GM18951 (cell line): ENCODE results near the gene CAVIN3.
"Not testable (repeated sequence)": the region's sequence is repeated elsewhere in the genome, so short reads cannot be mapped to it uniquely, and the experiment has no call there.

Source experiments
- POLR2A ChIP-seq: IDR thresholded peaks from 4 replicates; pipeline ENCODE4 v1.6.1; 2011; ENCODE audit warnings: mild to moderate bottlenecking; ENCODE audit not compliant: insufficient read length, insufficient read depth; ENCODE audit errors: extremely low read depth
- in situ Hi-C: fragments of 300-500 bp; cut with MboI; formaldehyde crosslinking; loops from one replicate; pipeline ENCODE4 v1.12.0; 2022; ENCODE audit warnings: low sequenced_read_pairs, mixed read lengths, inconsistent platforms; ENCODE audit not compliant: unreplicated experiment

The CAVIN3 gene

DNA sequence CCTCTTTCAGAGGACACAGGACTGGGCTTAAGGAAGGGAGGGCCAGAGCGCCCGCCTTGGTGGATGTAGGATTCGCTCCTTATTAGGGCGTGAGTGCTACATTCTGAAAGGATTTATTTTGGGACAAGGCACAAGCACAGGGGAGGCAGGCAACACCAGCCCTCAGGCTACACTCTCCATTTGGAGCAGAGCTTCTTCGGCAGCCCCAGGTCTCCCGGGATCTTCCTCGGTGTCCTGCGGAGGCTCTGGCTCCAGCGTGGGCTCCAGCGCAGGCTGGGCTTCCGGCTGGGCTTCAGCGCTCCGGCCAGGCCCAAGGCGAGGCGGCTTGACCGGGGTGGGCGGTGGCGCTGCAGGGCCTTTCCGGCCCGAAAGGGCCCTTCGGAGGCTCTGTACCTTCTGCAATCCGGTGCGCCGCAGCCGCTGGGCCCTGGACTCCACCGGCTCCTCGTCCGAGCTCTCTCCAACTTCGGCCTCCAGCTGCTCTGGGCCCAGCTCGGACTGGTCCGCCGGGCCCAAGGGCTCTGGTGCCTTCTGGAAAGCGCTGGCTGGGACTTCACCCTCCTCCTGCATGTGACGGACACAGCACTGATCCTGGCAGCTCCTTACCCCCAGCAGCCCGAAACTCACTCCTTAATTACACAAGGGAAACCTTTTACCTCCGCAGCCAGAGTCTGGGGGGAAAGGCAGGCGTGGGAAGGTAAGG lies 1.1 kb downstream of the CAVIN3 start:
- no peak for TF ChIP-seq POLR2A
- in situ Hi-C loops = no loop called here

DNA sequence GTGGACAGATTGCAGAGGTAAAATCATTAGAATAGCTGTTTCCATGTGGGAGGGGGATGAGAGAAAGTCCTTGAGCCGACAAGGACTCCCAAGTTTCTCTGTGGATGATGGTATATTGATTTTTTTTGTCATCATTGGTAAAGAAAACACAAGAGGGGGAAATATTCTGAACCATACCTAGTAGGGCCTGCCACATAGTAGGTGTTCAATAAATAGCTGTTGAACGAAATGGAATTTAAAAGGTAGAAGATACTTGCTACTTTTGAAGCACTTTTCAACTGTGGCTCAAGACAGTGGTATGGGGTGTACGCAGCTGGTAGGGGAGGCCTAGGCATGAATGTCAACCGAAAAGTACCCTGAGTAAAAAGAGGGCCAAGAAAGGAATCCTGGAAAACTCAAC lies 2.1 kb downstream of the CAVIN3 start:
- in situ Hi-C loops = no loop called here
- no peak for TF ChIP-seq POLR2A

DNA sequence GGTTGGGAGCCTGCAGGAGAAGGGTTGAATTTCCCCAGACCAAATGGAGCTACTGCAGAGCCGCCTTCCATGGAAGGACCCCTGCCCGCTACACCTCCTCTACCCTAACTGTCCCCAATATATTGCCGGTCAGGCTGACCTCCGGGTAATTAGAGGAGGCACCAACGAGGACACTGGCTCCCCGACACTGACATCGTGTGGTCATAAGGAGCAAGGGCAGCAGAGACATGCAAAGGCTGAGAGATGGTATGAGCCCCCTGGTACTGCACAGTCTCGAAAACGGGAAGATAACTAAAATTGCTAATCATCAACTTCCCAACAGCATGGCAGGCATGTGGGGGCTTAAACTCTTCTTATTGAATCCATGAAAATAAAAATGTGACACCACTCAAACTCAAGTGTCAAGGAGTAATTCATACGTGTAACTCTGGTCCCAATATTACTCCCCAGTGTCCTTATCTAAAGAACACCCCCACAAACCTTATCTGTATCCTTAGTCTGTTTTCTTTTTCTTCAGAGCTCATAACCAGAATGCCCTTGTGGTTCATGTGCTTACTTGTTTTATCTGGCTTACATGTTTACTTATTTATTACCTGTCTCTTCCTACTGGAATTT lies 4.4 kb downstream of the CAVIN3 start:
- in situ Hi-C loops = no loop called here
- no peak for TF ChIP-seq POLR2A

DNA sequence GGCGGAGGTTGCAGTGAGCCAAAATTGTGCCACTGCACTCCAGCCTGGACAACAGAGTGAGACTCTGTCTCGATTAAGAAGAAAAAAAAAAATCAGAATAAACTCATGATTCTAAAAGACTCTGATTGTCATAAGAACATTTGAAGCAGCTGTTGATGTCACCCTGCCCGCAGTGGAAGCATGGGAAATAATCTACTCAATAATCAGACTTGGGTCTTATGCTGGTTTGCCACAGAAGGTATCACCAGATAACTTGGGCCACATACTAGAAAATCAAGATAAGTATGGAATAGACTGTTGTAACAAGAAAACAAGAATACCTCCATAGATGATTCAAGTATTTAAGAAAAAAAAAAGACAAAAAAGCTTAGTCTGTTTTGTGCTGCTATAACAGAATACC lies 8.2 kb downstream of the CAVIN3 start:
- in situ Hi-C loops = no loop called here
- no peak for TF ChIP-seq POLR2A

DNA sequence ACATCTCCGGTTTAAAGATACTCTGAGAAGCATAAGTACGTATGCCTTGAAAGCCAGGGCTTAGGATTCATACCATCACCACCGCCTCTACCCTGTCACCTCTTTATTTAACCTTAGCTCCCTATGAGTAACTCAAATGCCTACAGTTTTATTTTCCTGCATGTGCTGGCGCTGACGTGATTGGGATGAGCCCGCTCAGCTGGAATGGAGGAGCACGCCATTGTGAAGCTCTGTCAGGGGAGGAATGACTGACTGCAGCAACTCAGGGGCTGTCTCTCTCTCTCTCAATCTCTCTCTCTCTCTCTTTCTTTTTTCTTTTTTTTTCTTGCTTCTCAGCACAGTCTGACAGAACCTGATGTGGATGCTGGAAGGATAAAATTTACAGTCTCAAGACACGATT lies 12.4 kb downstream of the CAVIN3 start:
- in situ Hi-C loops = no loop called here
- no peak for TF ChIP-seq POLR2A

DNA sequence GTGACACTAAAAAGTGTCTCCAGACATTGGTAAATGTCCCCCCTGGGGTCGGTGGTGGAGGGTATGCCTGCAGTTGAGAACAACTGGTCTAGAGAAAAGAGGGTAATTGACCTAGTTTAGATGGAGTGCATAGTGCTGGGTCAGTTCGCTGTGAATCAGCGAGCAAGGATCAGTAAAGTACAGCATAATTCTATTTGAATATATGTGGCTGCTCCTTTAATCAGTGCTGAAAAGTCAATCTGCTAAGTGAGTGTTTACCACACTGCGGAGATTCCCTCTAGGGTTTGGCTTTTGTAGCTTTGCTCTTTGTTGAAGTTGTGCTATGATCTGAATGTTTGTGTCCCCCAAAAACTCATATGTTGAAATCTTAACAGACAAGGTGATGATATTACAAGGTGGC lies 15.0 kb downstream of the CAVIN3 start:
- TF ChIP-seq POLR2A = no peak
- in situ Hi-C loops = no loop called here

DNA sequence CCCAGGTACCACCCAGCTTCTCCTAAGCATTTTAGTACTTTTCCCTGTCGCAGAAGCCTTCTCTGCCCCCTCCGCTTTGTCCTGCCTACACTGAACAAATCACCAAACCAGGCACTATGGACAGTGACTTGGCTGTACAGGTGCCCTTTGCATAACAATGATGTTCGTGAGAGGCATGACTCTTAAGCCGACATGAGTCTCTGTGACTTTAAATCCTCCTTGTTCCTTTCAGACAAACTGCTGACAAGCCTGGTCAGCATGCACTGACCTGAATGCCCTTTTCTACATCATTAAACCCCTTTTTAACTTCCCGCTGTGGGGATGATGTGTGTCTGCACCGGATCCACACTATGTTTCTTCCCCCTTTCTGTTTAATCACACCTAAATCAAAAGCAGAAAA lies 16.6 kb downstream of the CAVIN3 start:
- TF ChIP-seq POLR2A = no peak
- in situ Hi-C loops = no loop called here

DNA sequence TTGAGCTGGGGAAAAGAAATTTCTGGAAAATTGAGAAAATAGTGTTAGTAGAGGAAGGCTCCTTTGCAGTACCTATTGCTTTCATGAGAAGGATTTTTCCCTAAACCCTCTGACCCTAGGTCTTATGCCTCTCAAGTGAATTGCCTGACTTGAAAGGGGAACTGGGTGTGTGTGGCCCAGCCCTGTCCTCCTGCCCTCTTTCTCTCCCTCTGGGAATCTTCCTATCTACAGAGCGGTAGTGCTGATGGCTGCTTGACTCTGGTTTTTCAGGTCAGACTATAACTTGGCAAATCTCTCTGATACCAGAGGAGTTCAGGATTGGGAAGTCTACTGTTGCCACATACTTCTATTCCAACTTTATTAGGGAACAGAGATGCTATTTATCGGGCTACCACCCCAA lies 19.2 kb downstream of the CAVIN3 start:
- in situ Hi-C loops = no loop called here
- no peak for TF ChIP-seq POLR2A

DNA sequence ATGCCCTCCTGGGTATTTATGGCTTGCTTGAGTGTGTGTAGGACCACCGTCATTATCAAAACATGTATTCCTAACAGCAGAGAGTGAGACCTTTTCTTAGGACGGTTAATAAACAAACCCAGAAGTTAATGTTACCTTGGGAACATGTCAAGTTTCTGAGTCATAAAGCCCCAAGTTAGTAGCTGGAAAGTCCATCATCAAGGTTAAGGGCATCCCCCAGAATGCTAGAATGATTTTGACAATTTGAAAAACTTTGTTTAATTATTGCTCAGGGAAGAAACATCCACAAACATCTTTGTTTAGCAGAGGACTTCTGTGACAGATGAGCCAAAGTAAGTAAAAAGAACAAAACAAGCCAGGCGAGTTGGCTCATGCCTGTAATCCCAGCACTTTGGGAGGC lies 20.0 kb downstream of the CAVIN3 start:
- in situ Hi-C loops = no loop called here
- no peak for TF ChIP-seq POLR2A

DNA sequence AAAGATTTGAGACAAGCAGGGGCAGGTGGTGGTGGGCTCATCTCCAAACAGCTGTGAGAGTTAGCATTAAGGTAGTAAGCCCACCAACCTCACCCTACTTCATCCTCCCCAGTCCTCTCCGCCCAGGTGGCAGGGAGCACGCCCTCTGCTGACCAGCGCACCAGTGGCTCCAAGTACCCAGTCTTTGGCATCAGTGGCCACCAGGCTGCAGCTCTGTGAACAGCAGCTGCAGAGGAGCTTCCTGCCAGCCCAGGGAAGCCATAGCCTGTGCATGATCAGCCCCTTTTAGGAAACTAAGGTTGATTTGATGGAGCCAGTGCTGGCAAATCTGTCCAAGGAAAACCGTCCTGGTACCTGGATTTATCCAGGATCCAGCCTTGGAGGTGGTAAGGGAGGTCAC lies 21.7 kb downstream of the CAVIN3 start:
- in situ Hi-C loops = no loop called here
- no peak for TF ChIP-seq POLR2A

DNA sequence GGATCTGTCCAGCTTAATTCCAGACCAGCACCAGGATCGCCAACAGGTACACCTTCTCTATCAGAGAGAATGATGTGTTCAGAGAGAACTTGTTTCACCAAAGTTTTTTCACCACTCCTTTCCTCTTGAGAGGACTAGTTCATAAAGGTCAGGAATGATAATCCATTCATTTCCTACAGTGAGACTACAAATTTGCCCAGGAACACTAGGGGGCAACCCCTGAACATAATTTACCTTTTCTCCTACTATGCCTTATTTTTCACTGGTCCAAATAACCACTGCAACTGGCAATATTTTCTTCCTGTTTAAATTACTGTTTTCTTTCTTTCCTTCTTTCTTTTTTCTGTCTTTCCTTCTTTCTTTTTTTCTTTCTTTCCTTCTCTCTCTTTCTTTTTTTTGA lies 22.5 kb downstream of the CAVIN3 start:
- no peak for TF ChIP-seq POLR2A
- in situ Hi-C loops = no loop called here

DNA sequence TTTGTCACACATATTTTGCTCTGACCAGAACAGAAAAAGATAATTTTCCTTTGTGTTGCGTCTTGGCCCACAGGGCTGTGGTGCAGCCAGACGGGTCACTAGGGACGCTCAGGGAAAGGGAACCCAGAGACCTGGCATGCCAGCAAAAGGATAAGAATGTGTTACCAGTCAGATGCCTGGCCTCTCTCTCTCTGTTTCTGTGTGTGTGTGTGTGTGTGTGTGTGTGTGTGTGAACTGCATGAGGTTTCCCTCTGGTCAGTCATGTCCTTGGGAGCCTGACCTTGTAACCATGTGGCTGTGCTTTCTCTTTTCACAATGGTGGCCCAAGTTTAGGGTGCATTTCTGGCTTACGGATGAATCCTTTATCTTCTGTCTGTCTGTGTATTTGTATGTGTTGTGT lies 35.3 kb downstream of the CAVIN3 start:
- no peak for TF ChIP-seq POLR2A
- in situ Hi-C loops = no loop called here

DNA sequence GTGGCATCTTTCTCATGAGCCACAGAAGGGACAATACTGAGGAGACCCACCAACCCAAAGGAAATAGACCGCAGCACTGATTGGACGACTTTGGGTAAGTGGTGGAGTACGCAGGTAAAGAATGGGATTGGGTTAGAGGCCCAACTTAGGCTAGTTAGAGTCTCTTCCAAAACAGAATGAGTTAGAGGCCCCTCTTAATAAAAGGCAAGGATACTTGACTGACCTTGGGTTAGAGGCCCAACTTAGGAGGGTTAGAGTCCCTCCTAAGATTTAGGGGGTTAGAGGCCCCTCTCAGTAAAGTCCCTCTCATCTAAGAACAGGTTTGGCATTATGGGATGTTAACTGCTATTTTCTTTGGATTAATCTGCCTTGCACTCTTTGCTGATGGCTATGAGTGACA lies 36.1 kb downstream of the CAVIN3 start:
- in situ Hi-C loops = no loop called here
- TF ChIP-seq POLR2A = no peak

DNA sequence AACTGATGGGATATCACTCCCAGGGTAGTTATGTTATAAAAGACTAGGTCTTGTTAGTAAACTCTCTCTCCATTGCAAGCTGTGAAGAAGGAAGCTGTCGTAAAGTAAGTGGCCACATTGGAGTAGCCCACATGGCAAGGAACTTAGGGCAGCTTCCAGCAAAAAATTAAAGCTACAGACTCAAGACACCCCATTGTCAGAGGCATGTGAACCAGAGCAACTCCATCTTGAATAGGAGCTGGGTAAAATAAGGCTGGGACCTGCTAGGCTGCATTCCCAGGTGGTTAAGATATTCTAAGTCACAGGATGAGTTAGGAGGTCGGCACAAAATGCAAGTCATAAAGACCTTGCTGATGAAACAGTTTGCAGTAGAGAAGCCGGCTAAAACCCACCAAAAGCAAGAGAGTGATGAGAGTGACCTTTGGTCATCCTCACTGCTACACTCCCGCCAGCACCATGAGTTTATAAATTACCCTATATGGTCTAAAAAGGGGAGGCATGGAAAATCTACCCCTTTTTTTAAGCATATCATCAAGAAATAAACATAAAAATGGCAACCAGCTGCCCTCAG lies 36.8 kb downstream of the CAVIN3 start:
- no peak for TF ChIP-seq POLR2A
- in situ Hi-C loops = no loop called here

DNA sequence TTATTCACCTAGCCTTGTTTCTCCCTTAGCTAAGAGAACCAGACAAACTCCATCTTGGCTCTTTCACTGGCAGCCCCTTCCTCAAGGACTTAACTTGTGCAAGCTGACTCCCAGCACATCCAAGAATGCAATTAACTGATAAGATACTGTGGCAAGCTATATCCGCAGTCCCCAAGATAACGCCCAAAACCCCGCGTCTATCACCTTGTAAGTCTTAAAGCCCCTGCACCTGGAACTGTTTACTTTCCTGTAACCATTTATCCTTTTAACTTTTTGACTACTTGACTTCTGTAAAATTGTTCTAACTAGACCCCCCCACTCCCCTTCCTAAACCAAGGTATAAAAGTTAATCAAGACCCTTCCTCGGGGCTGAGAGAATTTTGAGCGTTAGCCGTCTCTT lies 39.5 kb downstream of the CAVIN3 start:
- in situ Hi-C loops = not testable (repeated sequence)
